Heart left ventricle (tissue), 16 donors: ENCODE results near the gene ABL1. TPM values are rescaled to one million over a fixed set of nuclear protein-coding genes. Genes with fewer than 3 reads are reported as not detected.

ENCODE experiments used
- ATAC-seq, 4 donors: fragments of 200-7000 bp; cut with Tn5 transposase; one replicate each; pipeline ENCODE4 v1.9.1; 2020 to 2022; ENCODE audit warnings: moderate library complexity in 4 of 4, mild to moderate bottlenecking in 3 of 4, moderate number of reproducible peaks in 1 of 4
- DNase-seq, 5 donors: peaks; one replicate each; pipeline ENCODE4 v3.0.0-alpha.2; 2020
- H3K27ac ChIP-seq, 12 donors: fragments of 200-600 bp; sonication (generic) in 4 of 12; one replicate each; pipeline versions ENCODE4 v1.5.0 to v1.8.0; 2016 to 2022; ENCODE audit warnings: mild to moderate bottlenecking in 2 of 12
- H3K27me3 ChIP-seq, 9 donors: fragments of 200-600 bp; sonication (generic) in 2 of 9; one replicate each; pipeline versions ENCODE4 v1.5.1 to v1.8.0; 2016 to 2022; ENCODE audit warnings: mild to moderate bottlenecking in 3 of 9
- H3K36me3 ChIP-seq, 9 donors: fragments of 200-600 bp; sonication (generic) in 2 of 9; one replicate each; pipeline versions ENCODE4 v1.5.0 to v1.8.0; 2018 to 2022; ENCODE audit warnings: mild to moderate bottlenecking in 2 of 9
- H3K4me1 ChIP-seq, 12 donors: fragments of 200-600 bp; sonication (generic) in 4 of 12; one replicate each; pipeline versions ENCODE4 v1.5.0 to v1.8.0; 2016 to 2022; ENCODE audit warnings: mild to moderate bottlenecking in 3 of 12
- H3K4me3 ChIP-seq, 12 donors: fragments of 200-600 bp; sonication (generic) in 4 of 12; one replicate each; pipeline versions ENCODE4 v1.5.0 to v1.8.0; 2017 to 2022; ENCODE audit warnings: mild to moderate bottlenecking in 9 of 12, moderate library complexity in 4 of 12
- H3K9me3 ChIP-seq, 12 donors: fragments of 200-600 bp; sonication (generic) in 4 of 12; one replicate each; pipeline versions ENCODE4 v1.5.0 to v1.8.0; 2016 to 2022; ENCODE audit warnings: mild to moderate bottlenecking in 1 of 12
- POLR2A ChIP-seq, 2 donors: fragments of 450-650 bp; IDR thresholded peaks; one replicate each; pipeline ENCODE4 v1.6.1; 2017; ENCODE audit warnings: antibody characterized with exemption in 2 of 2, mild to moderate bottlenecking in 2 of 2, moderate library complexity in 2 of 2
- WGBS, 4 donors: extraction: QIAGEN DNeasy Blood & Tissue Kit in 2 of 4; methylation state at CpG; one replicate each; pipeline versions ENCODE4 v1.1.5 to v1.1.7; 2013 to 2018; 5-methylcytosine and 5-hydroxymethylcytosine counted together
- intact Hi-C, 10 donors: fragments of 100-400 bp; cut with DNase I; formaldehyde crosslinking; loops; one replicate each; pipeline versions ENCODE4 v1.11.1 to v1.14.2; 2022
- polyA plus RNA-seq, 2 donors: library from polyadenylated mRNA; stranded (reverse); fragments of 200-250 nt; gene quantifications; one replicate each; pipeline ENCODE4 v1.2.3, GENCODE V29; 2013
- total RNA-seq, 9 donors: library from RNA; depleted of rRNA in 2 of 9; stranded (reverse); fragments of >200 nt in 2 of 9; fragmentation: NEBNext Ultra II Directional in 3 of 9; extraction: Animal tissue kit (Norgen Biotek cat#: 25700) in 3 of 9; gene quantifications; one replicate each; pipeline versions ENCODE4 v1.1.0 to v1.2.4, GENCODE V29; 2016 to 2023
- TF ChIP-seq, protein P1 (sequence below), 12 donors: fragments of 200-600 bp; sonication (generic) in 4 of 12; IDR thresholded peaks; one replicate each; pipeline versions ENCODE4 v1.5.0 to v1.8.0; 2018 to 2022; ENCODE audit warnings: antibody characterized with exemption in 12 of 12, mild to moderate bottlenecking in 5 of 12
- donor health status: ischemic (EF 13 %, LVEDD 7.1; RV severe dilation, severe dysfunction).
- donor health status: healthy with polysubstance abuse.
- donor health status: DM: no; HTN: yes; CAD: no.
- donor health status: DM: no; HTN: no; CAD: no.
- donor health status: ischemic (EF 25% LVEDD 6.9; RV normal size, moderate dysfunction).
- donor health status: ischemic (EF 25% LVEDD 5.7; RV mildly dilated, moderate dysfunction).
- donor health status: healthy.
- donor health status: DM: yes; HTN: yes; CAD: no.
- donor health status: ischemic (EF 35%, LVEDD 5.7; RV mildly dilated, moderate dysfunction).
- donor health status: nonischemic (EF 11% LVEDD 7.7; RV severe dilation, severe dysfunction).
- donor health status: DM: yes; HTN: yes; CAD: no.
- donor health status: PGD.
- donor health status: ischemic (EF 29% LVEDD 5.4; RV normal size, mild dysfunction).
- donor health status: nonischemic (EF 23%, LVEDD 6.1; RV moderate dilation, normal function).

The ABL1 gene
- total and polyA plus RNA-seq, 11 donors, result 13.2 to 49.8 (median 33.8) TPM

GRCh38 chr9:130927995-130928900 is 93.2 kb downstream of the ABL1 start:
- H3K9me3 ChIP-seq, result no peaks in the 10 kb centered on the region
- intact Hi-C loops, result loop anchor here in 1 of 10 donors (1.0 kb wide), 1 partner anchor 55 kb away; no protein-coding TSS in a partner anchor
- ATAC-seq, result peak in 2 of 4 donors; percentile 20 to 30
- peaks cover 0 to 26% (median 11%) of the 10 kb centered on the region in 12 donors for H3K4me1 ChIP-seq
- no peak for TF ChIP-seq POLR2A (IDR thresholded peaks at IDR 0.05)
- TF ChIP-seq, protein P1, sequence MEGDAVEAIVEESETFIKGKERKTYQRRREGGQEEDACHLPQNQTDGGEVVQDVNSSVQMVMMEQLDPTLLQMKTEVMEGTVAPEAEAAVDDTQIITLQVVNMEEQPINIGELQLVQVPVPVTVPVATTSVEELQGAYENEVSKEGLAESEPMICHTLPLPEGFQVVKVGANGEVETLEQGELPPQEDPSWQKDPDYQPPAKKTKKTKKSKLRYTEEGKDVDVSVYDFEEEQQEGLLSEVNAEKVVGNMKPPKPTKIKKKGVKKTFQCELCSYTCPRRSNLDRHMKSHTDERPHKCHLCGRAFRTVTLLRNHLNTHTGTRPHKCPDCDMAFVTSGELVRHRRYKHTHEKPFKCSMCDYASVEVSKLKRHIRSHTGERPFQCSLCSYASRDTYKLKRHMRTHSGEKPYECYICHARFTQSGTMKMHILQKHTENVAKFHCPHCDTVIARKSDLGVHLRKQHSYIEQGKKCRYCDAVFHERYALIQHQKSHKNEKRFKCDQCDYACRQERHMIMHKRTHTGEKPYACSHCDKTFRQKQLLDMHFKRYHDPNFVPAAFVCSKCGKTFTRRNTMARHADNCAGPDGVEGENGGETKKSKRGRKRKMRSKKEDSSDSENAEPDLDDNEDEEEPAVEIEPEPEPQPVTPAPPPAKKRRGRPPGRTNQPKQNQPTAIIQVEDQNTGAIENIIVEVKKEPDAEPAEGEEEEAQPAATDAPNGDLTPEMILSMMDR (IDR thresholded peaks at IDR 0.05), result no peak
- H3K27ac ChIP-seq, result no peak overlapping the region
- peaks cover 0 to 24% (median 3%) of the 10 kb centered on the region in 9 donors for H3K27me3 ChIP-seq
- H3K4me3 ChIP-seq, result no peak overlapping the region
- H3K36me3 ChIP-seq, result no peaks in the 10 kb centered on the region
- WGBS, 4 donors, result 38 to 48% (median 42%) methylated on average over 11 to 14 of the region's 14 CpGs
- DNase-seq, result peak; percentile 30 to 81 (median 60)

- H3K27me3 ChIP-seq, result peaks cover 4 to 30% (median 15%) of the 10 kb centered on the region in 9 donors
- no peaks in the 10 kb centered on the region for H3K36me3 ChIP-seq
- no peak for DNase-seq
- 78 to 90% (median 84%) methylated on average over 5 to 36 of the region's 36 CpGs for WGBS, 4 donors
- intact Hi-C loops, result loop anchor here in 2 of 10 donors (5.0 kb wide), 2 partner anchors 52 to 57 kb away; no protein-coding TSS in a partner anchor
- TF ChIP-seq, protein P1 (IDR thresholded peaks at IDR 0.05), result no peak
- no peak for TF ChIP-seq POLR2A (IDR thresholded peaks at IDR 0.05)
- no peaks in the 10 kb centered on the region for H3K9me3 ChIP-seq
- no peak overlapping the region for H3K27ac ChIP-seq
- peaks cover 0 to 36% (median 11%) of the 10 kb centered on the region in 12 donors for H3K4me1 ChIP-seq
- no peak for ATAC-seq
- no peak overlapping the region for H3K4me3 ChIP-seq
These were observed 94.6 kb downstream of the ABL1 start for GRCh38 chr9:130929571-130930038.

DNA sequence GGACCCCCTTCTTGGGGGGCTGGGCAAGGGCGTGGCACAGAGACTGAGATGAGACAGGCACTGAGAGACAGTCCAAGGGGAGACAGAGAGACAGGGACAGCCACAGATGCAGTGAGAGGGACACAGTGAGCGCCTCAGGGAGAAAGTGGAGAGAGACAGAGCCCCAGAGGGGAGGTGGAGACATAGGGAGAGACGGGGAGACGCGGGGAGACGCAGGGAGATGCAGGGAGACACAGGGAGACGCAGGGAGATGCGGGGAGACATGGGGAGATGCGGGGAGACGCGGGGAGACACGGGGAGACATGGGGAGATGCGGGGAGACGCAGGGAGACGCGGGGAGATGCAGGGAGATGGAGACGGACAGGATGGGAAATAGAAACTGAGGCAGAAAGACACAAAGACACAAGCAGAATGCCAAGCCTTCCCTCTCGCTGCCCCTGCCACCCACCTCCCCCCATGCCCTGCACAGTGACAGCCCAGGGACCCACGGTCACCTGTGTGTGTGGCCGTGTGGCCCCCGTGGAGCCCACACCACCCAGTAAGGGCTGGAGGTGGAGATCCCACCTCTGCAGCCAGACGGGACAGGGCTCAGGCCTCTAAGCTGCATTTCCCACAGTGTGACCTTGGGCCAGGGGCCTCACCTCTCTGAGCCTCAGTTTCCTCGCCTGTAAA is 95.2 kb downstream of the ABL1 start:
- Histone ChIP-seq H3K27me3 (peaks cover 8 to 36% (median 19%) of the 10 kb centered on the region in 9 donors), H3K27ac (no peak overlapping the region), H3K36me3 (no peaks in the 10 kb centered on the region), H3K9me3 (no peaks in the 10 kb centered on the region), H3K4me1 (peaks cover 0 to 38% (median 11%) of the 10 kb centered on the region in 12 donors), H3K4me3 (no peak overlapping the region)
- intact Hi-C loops, result loop anchor here in 2 of 10 donors (5.0 kb wide), 2 partner anchors 53 to 58 kb away; no protein-coding TSS in a partner anchor
- ATAC-seq (no peak), DNase-seq (no peak)
- 83 to 91% (median 87%) methylated on average over 23 of the region's 23 CpGs for WGBS, 4 donors
- TF ChIP-seq POLR2A (IDR thresholded peaks at IDR 0.05), result no peak

GRCh38 chr9:130930804-130931349 is 95.8 kb downstream of the ABL1 start:
- H3K9me3 ChIP-seq, result no peaks in the 10 kb centered on the region
- WGBS, 4 donors, result 89 to 93% (median 90%) methylated on average over 15 of the region's 15 CpGs
- H3K4me1 ChIP-seq, result peaks cover 0 to 39% (median 11%) of the 10 kb centered on the region in 12 donors
- no peak for TF ChIP-seq POLR2A (IDR thresholded peaks at IDR 0.05)
- TF ChIP-seq, protein P1 (IDR thresholded peaks at IDR 0.05), result no peak
- H3K27ac ChIP-seq, result no peak overlapping the region
- ATAC-seq, result no peak
- DNase-seq, result no peak
- intact Hi-C loops, result loop anchor here in 2 of 10 donors (5.0 kb wide), 2 partner anchors 54 to 59 kb away; no protein-coding TSS in a partner anchor
- no peak overlapping the region for H3K4me3 ChIP-seq
- H3K36me3 ChIP-seq, result no peaks in the 10 kb centered on the region
- peaks cover 12 to 42% (median 24%) of the 10 kb centered on the region in 9 donors for H3K27me3 ChIP-seq
